Gastroesophageal sphincter (tissue), 3 donors: Measurements from ENCODE around the gene FIBIN.
A peak's percentile ranks its signal among the peaks of the same experiment; 100 is the strongest.

Experiments used
- EP300 ChIP-seq: sonication (generic); formaldehyde crosslinking; IDR thresholded peaks from one replicate; pipeline ENCODE4 v1.6.1; 2017; ENCODE audit warnings: antibody characterized with exemption, mild to moderate bottlenecking
- POLR2A ChIP-seq, 2 donors: fragments of 450-650 bp; IDR thresholded peaks; one replicate each; pipeline ENCODE4 v1.6.1; 2017; ENCODE audit warnings: antibody characterized with exemption in 2 of 2, mild to moderate bottlenecking in 2 of 2, moderate library complexity in 1 of 2
- TF ChIP-seq, protein P1 (sequence below), 4 experiments: fragments of 200-600 bp in 2 of 4; fragments of 450-650 bp in 2 of 4; sonication (generic) in 1 of 4; IDR thresholded peaks; one replicate each; pipeline ENCODE4 v1.5.1; 2017 to 2019; ENCODE audit warnings: antibody characterized with exemption in 4 of 4, mild to moderate bottlenecking in 2 of 4, moderate library complexity in 2 of 4

DNA sequence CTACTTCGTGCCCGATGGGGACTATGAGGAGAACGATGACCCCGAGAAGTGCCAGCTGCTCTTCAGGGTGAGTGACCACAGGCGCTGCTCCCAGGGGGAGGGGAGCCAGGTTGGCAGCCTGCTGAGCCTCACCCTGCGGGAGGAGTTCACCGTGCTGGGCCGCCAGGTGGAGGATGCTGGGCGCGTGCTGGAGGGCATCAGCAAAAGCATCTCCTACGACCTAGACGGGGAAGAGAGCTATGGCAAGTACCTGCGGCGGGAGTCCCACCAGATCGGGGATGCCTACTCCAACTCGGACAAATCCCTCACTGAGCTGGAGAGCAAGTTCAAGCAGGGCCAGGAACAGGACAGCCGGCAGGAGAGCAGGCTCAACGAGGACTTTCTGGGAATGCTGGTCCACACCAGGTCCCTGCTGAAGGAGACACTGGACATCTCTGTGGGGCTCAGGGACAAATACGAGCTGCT, 751 bp downstream of the FIBIN start:
- TF ChIP-seq, protein P1, sequence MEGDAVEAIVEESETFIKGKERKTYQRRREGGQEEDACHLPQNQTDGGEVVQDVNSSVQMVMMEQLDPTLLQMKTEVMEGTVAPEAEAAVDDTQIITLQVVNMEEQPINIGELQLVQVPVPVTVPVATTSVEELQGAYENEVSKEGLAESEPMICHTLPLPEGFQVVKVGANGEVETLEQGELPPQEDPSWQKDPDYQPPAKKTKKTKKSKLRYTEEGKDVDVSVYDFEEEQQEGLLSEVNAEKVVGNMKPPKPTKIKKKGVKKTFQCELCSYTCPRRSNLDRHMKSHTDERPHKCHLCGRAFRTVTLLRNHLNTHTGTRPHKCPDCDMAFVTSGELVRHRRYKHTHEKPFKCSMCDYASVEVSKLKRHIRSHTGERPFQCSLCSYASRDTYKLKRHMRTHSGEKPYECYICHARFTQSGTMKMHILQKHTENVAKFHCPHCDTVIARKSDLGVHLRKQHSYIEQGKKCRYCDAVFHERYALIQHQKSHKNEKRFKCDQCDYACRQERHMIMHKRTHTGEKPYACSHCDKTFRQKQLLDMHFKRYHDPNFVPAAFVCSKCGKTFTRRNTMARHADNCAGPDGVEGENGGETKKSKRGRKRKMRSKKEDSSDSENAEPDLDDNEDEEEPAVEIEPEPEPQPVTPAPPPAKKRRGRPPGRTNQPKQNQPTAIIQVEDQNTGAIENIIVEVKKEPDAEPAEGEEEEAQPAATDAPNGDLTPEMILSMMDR (IDR thresholded peaks at IDR 0.05): peak in 2 of 4 experiments; percentile 8 to 12
- no peak for TF ChIP-seq POLR2A (IDR thresholded peaks at IDR 0.05)
- no peak for TF ChIP-seq EP300
